ENCODE data around the gene HMCN1.

- TF ChIP-seq EZH2 (IDR thresholded peaks at IDR 0.05; ENCODE audit: low read depth, unreplicated experiment) (no peak), POLR2AphosphoS5 (IDR thresholded peaks at IDR 0.05; ENCODE audit: low read depth) (no peak), CTCF (conservative IDR thresholded peaks at IDR 0.05; ENCODE audit: low read depth in 2 of 2) (no peak), EZH2phosphoT487 (IDR thresholded peaks at IDR 0.05; ENCODE audit: unreplicated experiment) (no peak), STAT1 (IDR thresholded peaks at IDR 0.05; ENCODE audit: unreplicated experiment) (no peak), ZNF114 (CRISPR knock-in tag; IDR thresholded peaks at IDR 0.05) (no peak), JUNB (IDR thresholded peaks at IDR 0.05; ENCODE audit: unreplicated experiment) (no peak), REST (IDR thresholded peaks at IDR 0.05; ENCODE audit: unreplicated experiment) (no peak), NANOG (IDR thresholded peaks at IDR 0.05; ENCODE audit: borderline replicate concordance) (no peak), CREB1 (CRISPR knock-in tag; IDR thresholded peaks at IDR 0.05; ENCODE audit: low read depth) (no peak), ETS1 (IDR thresholded peaks at IDR 0.05) (no peak), ZNF331 (CRISPR knock-in tag; IDR thresholded peaks at IDR 0.05; ENCODE audit: low read depth) (no peak)
Measured at GRCh38 chr1:185896863-185897262, 162.7 kb downstream of the HMCN1 start.
